DMS153 treated with DMSO at 0.1 percent for 48 hours (cell line): ENCODE results near the gene LTBP4.
"Not testable (repeated sequence)": the region's sequence is repeated elsewhere in the genome, so short reads cannot be mapped to it uniquely, and the experiment has no call there.

Experiments used
- DNase-seq: peaks from one replicate; lab custom pipeline; 2025; ENCODE audit not compliant: unreplicated experiment; lab: John Stamatoyannopoulos, UW

LTBP4 gene

GRCh38 chr19:40601134-40601974, at the start of gene LTBP4:
Gene LTBP4 (plus strand): TSS chr19:40601369. CDS start chr19:40601388, 19 bp downstream.
- DNase-seq: no peak

- DNase-seq: no peak
These were observed 48.3 kb upstream of the LTBP4 start for GRCh38 chr19:40552848-40553247.

- no peak for DNase-seq
These were observed 47.0 kb upstream of the LTBP4 start for GRCh38 chr19:40553885-40554857.

GRCh38 chr19:40555978-40556689, 45.0 kb upstream of the LTBP4 start:
- no peak for DNase-seq

- DNase-seq: no peak
These were observed 44.1 kb upstream of the LTBP4 start for GRCh38 chr19:40556953-40557530.

- no peak for DNase-seq
These were observed 41.8 kb upstream of the LTBP4 start for GRCh38 chr19:40559394-40559793.

- DNase-seq: no peak
These were observed 41.1 kb upstream of the LTBP4 start for GRCh38 chr19:40560092-40560507.

- no peak for DNase-seq
These were observed 39.2 kb upstream of the LTBP4 start for GRCh38 chr19:40561947-40562346.

GRCh38 chr19:40564535-40564934, 36.6 kb upstream of the LTBP4 start:
- DNase-seq: not testable (repeated sequence)

GRCh38 chr19:40565355-40565754, 35.8 kb upstream of the LTBP4 start:
- DNase-seq: no peak

- no peak for DNase-seq
These were observed 35.2 kb upstream of the LTBP4 start for GRCh38 chr19:40565910-40566495.

GRCh38 chr19:40567040-40567749, 34.0 kb upstream of the LTBP4 start:
- no peak for DNase-seq

GRCh38 chr19:40567750-40568494, 33.2 kb upstream of the LTBP4 start:
- no peak for DNase-seq

GRCh38 chr19:40570313-40571004, 30.7 kb upstream of the LTBP4 start:
- DNase-seq: peak; percentile 98

- no peak for DNase-seq
These were observed 30.2 kb upstream of the LTBP4 start for GRCh38 chr19:40571005-40571318.

- no peak for DNase-seq
These were observed 29.2 kb upstream of the LTBP4 start for GRCh38 chr19:40571831-40572495.

- no peak for DNase-seq
These were observed 25.8 kb upstream of the LTBP4 start for GRCh38 chr19:40575326-40575725.

- no peak for DNase-seq
These were observed 25.0 kb upstream of the LTBP4 start for GRCh38 chr19:40576151-40576584.
